Ascending aorta (tissue), 2 donors: Measurements from ENCODE around the gene KCNMB1. TPM values are rescaled to one million over a fixed set of nuclear protein-coding genes. Genes with fewer than 3 reads are reported as not detected.

ENCODE experiments used
- DNase-seq, 2 donors: peaks; one replicate each; pipeline ENCODE4 v3.0.0-alpha.2; 2019; ENCODE audit warnings: low spot score in 2 of 2
- H3K27ac ChIP-seq, 2 donors: fragments of 200-600 bp; sonication (generic); one replicate each; pipeline ENCODE4 v1.5.1; 2016 to 2017; ENCODE audit warnings: mild to moderate bottlenecking in 1 of 2
- H3K27me3 ChIP-seq: fragments of 200-600 bp; sonication (generic); one replicate; pipeline ENCODE4 v1.5.1; 2017
- H3K36me3 ChIP-seq, 2 donors: fragments of 200-600 bp; sonication (generic); one replicate each; pipeline ENCODE4 v1.5.1; 2016
- H3K4me1 ChIP-seq, 2 donors: fragments of 200-600 bp; sonication (generic); one replicate each; pipeline ENCODE4 v1.5.1; 2016 to 2017; ENCODE audit warnings: mild to moderate bottlenecking in 1 of 2
- H3K4me3 ChIP-seq, 2 donors: fragments of 200-600 bp; sonication (generic); one replicate each; pipeline ENCODE4 v1.5.1; 2016 to 2017; ENCODE audit warnings: mild to moderate bottlenecking in 1 of 2
- H3K9me3 ChIP-seq, 2 donors: fragments of 200-600 bp; sonication (generic); one replicate each; pipeline ENCODE4 v1.5.1; 2016
- intact Hi-C: fragments of 100-400 bp; cut with DNase I; formaldehyde crosslinking; loops from one replicate; pipeline ENCODE4 v1.15.1; 2023
- total RNA-seq: library from RNA; depleted of rRNA; stranded (reverse); fragments of >200 nt; gene quantifications from one replicate; pipeline ENCODE4 v1.1.0, GENCODE V29; 2016
- TF ChIP-seq, protein P1 (sequence below), 3 experiments: fragments of 200-600 bp in 2 of 3; fragments of 450-650 bp in 1 of 3; sonication (generic) in 2 of 3; IDR thresholded peaks; one replicate each; pipeline ENCODE4 v1.5.1; 2016 to 2019; ENCODE audit warnings: antibody characterized with exemption in 3 of 3, mild to moderate bottlenecking in 1 of 3, moderate library complexity in 1 of 3

KCNMB1 gene
- total RNA-seq, 1 donor from 2014 or later, result 30.8 TPM

DNA sequence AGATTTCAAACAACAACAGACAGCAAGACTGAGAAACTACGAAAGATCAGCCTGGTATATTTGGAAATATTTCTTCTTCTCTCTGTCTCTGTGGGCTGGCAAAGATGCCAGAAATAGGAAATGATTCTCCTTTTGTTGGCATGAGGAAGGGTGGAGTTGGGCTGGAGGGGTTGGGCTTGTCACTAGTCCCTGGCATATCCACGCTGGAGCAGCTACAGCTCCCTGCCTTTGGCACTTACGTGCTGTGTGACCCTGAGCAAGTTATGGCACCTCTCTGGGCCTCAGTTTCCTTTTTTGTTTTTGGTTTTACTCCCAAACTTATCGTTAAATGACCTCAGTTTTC is 354 bp upstream of the KCNMB1 start:
- Histone ChIP-seq H3K27me3 (no peaks in the 10 kb centered on the region), H3K4me1 (peaks cover 6 to 20% of the 10 kb centered on the region in 2 donors), H3K27ac (peak overlapping the region; percentile 94 to 97), H3K36me3 (peaks cover 7 to 10% of the 10 kb centered on the region in 2 donors), H3K4me3 (peak overlapping the region; percentile 59 to 73), H3K9me3 (no peaks in the 10 kb centered on the region)
- TF ChIP-seq, protein P1, sequence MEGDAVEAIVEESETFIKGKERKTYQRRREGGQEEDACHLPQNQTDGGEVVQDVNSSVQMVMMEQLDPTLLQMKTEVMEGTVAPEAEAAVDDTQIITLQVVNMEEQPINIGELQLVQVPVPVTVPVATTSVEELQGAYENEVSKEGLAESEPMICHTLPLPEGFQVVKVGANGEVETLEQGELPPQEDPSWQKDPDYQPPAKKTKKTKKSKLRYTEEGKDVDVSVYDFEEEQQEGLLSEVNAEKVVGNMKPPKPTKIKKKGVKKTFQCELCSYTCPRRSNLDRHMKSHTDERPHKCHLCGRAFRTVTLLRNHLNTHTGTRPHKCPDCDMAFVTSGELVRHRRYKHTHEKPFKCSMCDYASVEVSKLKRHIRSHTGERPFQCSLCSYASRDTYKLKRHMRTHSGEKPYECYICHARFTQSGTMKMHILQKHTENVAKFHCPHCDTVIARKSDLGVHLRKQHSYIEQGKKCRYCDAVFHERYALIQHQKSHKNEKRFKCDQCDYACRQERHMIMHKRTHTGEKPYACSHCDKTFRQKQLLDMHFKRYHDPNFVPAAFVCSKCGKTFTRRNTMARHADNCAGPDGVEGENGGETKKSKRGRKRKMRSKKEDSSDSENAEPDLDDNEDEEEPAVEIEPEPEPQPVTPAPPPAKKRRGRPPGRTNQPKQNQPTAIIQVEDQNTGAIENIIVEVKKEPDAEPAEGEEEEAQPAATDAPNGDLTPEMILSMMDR (IDR thresholded peaks at IDR 0.05), result no peak
- intact Hi-C loops, result loop anchor here (1.0 to 5.0 kb wide), 7 partner anchors 31 to 243 kb away; no protein-coding TSS in a partner anchor
- peak in 1 of 2 donors; percentile 84 for DNase-seq

DNA sequence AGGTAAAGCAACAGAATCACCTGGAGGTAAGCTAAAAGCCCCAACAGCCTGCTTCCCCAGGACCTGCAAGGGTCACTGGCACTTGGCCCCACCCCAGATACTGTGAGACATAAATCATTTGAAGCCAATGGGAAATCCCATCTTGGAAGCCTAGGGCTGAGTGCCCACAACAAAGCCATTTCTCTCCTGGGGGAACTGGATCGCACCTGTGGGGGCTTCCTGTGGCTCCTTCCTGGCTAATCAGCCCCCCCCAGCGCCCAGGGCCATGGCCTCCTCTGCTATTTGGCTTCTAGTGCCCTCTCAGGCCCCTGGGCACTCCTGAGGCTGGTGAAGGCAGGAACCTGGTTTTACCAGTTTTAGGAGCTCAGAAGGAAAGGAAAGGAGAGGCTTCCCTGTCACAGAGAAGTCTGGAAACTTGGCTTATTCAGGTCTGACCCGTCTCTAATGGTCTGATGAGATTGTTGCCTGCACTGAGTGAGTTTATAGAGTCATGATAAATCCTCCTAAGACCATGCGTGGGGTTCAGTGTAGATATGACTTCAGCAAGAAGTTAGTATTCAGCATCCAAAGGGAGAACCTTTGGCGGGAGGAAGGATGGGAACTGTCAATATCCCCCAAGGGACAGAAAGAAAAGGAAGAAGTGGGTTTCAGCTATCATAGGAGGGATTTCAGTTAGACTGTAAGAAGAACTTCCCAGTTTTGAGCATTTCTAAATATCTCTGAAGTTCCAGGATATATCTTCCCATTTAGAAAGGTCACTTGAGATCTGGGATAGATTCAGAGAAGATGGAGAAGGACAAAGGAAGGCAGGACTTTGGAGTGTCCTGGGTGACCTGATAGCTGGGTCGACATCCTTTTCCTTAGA is 1.2 kb downstream of the KCNMB1 start:
- H3K36me3 ChIP-seq, result peaks cover 22 to 25% of the 10 kb centered on the region in 2 donors
- no peak for DNase-seq
- H3K4me3 ChIP-seq, result peak overlapping the region; percentile 59 to 73
- peak overlapping the region; percentile 94 to 97 for H3K27ac ChIP-seq
- TF ChIP-seq, protein P1 (IDR thresholded peaks at IDR 0.05), result no peak
- H3K4me1 ChIP-seq, result peaks cover 6 to 18% of the 10 kb centered on the region in 2 donors
- intact Hi-C loops, result loop anchor here (2.0 to 5.0 kb wide), 6 partner anchors 33 to 244 kb away; no protein-coding TSS in a partner anchor
- H3K9me3 ChIP-seq, result no peaks in the 10 kb centered on the region
- no peaks in the 10 kb centered on the region for H3K27me3 ChIP-seq

DNA sequence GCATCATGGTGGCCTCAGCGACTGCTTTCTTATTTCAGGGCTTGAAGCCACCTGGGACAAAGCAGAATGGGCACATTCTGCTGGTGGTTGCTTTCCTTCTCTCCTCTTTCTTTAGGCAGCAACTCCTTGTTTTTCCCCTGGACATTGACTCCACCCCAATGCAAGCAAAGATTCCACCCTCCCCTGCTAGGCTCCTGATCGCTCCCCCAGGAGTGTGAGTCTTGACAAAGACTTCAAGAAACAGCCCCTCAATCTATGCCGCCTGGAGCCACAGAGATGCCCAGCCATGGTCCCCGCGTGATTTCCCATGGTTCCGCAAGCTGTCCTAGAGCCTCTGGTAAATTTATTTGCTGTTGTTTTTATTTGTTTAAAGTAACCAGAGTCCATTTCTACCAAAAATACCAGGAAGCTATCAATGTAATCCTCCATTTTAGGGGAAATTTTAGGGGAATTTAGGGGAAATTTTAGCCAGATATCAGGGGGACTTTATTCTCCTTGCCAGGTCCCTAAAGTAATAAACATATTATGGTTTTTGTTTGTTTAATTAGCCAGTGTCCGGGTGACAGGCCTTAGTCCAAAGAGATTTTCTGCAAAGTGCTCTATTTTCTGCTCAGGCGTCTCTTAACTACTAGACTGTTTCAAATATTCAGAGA is 2.3 kb downstream of the KCNMB1 start:
- intact Hi-C loops, result loop anchor here (5.0 kb wide), 2 partner anchors 235 to 245 kb away; no protein-coding TSS in a partner anchor

DNA sequence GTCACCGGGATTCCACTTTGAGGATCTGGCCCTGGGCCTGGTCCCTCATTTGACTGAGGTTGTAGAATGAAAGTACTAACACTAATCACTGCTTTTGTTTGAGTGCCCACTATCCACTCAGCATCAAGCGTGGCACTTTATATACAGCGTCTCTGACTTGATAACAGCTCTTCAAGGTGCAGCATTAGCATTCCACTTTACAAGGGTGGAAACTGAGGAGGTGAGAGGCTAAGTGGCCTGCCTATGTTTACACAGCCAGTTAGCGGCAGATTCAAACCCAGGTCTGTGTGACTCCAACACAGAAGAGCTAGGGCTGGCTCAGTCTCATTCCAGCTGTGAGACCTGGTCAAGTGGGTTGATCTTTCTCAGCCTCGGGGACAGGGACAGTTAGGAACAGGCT is 5.9 kb downstream of the KCNMB1 start:
- peaks cover 42 to 66% of the 10 kb centered on the region in 2 donors for H3K36me3 ChIP-seq
- no peak overlapping the region for H3K27ac ChIP-seq
- intact Hi-C loops, result no loop called here
- no peak overlapping the region for H3K4me3 ChIP-seq
- H3K4me1 ChIP-seq, result peaks cover 5% of the 10 kb centered on the region in 2 donors
- no peaks in the 10 kb centered on the region for H3K9me3 ChIP-seq
- TF ChIP-seq, protein P1 (IDR thresholded peaks at IDR 0.05), result no peak
- no peak for DNase-seq
- no peaks in the 10 kb centered on the region for H3K27me3 ChIP-seq

More for the DNA sequence above, 2.3 kb downstream of the KCNMB1 start:
- Histone ChIP-seq H3K36me3 (peaks cover 26 to 36% of the 10 kb centered on the region in 2 donors), H3K9me3 (no peaks in the 10 kb centered on the region), H3K27me3 (no peaks in the 10 kb centered on the region), H3K4me3 (peak overlapping the region; percentile 59 to 73), H3K27ac (peak overlapping the region; percentile 94 to 97), H3K4me1 (peaks cover 6 to 17% of the 10 kb centered on the region in 2 donors)
- DNase-seq, result no peak
- TF ChIP-seq, protein P1 (IDR thresholded peaks at IDR 0.05), result no peak

DNA sequence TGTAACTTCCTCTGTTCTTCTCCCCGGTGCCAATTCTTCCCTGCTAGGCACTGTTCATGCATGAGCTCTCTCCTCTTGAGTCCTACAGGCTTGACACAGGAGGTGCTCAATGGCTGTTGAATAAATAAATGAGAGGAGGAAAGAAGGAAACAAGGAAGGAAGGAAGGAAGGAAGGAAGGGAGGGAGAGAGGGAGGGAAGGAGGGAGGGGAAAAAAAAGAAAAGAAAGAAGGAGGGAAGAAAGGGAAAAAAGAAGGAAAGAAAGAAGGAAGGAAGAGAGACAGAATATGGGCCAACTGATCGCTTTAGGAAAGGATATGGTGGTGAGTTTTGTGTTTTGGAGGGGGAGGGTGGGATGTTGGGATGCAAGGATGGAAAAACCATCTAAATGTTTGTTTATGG is 6.4 kb downstream of the KCNMB1 start:
- H3K27ac ChIP-seq, result no peak overlapping the region
- no peaks in the 10 kb centered on the region for H3K9me3 ChIP-seq
- DNase-seq, result no peak
- H3K4me1 ChIP-seq, result peaks cover under 1 to 2% of the 10 kb centered on the region in 2 donors
- TF ChIP-seq, protein P1 (IDR thresholded peaks at IDR 0.05), result no peak
- intact Hi-C loops, result no loop called here
- H3K4me3 ChIP-seq, result no peak overlapping the region
- H3K36me3 ChIP-seq, result peaks cover 43 to 68% of the 10 kb centered on the region in 2 donors
- no peaks in the 10 kb centered on the region for H3K27me3 ChIP-seq
